GM13977 (cell line): Measurements from ENCODE around the gene ALPI.
"Not testable (repeated sequence)": the region's sequence is repeated elsewhere in the genome, so short reads cannot be mapped to it uniquely, and the experiment has no call there.

Source experiments
- DNase-seq: peaks from one replicate; pipeline ENCODE4 v3.0.0; 2012; ENCODE audit warnings: low spot score
- in situ Hi-C: fragments of 300-500 bp; cut with MboI; formaldehyde crosslinking; loops from one replicate; pipeline ENCODE4 v1.12.0; 2022; ENCODE audit warnings: low sequenced_read_pairs, low pct_unique_long_range_greater_than_20kb, mixed read lengths, inconsistent platforms; ENCODE audit not compliant: unreplicated experiment
- TF ChIP-seq, protein P1 (sequence below): IDR thresholded peaks from 2 replicates; pipeline ENCODE4 v1.5.1; 2012; ENCODE audit warnings: mild to moderate bottlenecking, control low read depth; ENCODE audit not compliant: insufficient read depth; ENCODE audit errors: extremely low read depth, missing control alignments

The ALPI gene

DNA sequence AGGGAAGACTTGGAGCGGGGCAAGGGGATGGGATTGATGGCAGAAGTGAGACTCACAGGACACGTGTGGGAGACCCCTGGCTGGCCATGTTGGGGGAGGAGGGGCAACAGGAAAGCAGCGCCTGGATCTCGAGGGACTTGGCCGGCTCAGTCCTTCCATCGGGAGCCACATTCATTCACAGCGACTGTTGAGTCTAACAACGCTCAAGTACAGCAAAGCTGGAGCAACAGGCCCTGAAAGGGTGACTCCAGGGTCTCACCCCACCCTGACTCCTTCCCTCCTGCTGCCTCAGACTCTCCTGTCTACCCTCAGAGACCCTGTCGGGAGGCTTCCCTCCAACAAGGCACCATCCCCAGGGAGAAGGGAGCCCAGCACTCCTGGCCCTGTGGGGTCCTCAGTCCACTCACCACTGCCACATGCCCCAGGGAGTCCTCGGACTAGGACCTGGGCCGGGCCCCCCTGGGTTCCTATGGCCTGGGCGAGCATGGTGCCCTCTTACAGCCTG lies 14.8 kb upstream of the ALPI start:
- in situ Hi-C loops, result no loop called here
- DNase-seq, result no peak
- TF ChIP-seq, protein P1, sequence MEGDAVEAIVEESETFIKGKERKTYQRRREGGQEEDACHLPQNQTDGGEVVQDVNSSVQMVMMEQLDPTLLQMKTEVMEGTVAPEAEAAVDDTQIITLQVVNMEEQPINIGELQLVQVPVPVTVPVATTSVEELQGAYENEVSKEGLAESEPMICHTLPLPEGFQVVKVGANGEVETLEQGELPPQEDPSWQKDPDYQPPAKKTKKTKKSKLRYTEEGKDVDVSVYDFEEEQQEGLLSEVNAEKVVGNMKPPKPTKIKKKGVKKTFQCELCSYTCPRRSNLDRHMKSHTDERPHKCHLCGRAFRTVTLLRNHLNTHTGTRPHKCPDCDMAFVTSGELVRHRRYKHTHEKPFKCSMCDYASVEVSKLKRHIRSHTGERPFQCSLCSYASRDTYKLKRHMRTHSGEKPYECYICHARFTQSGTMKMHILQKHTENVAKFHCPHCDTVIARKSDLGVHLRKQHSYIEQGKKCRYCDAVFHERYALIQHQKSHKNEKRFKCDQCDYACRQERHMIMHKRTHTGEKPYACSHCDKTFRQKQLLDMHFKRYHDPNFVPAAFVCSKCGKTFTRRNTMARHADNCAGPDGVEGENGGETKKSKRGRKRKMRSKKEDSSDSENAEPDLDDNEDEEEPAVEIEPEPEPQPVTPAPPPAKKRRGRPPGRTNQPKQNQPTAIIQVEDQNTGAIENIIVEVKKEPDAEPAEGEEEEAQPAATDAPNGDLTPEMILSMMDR, result no peak

GRCh38 chr2:232441922-232442321 lies 14.0 kb upstream of the ALPI start:
- DNase-seq, in situ Hi-C loops: not testable (repeated sequence)

- in situ Hi-C loops, DNase-seq: not testable (repeated sequence)
Measured at GRCh38 chr2:232442431-232442830, 13.5 kb upstream of the ALPI start.

DNA sequence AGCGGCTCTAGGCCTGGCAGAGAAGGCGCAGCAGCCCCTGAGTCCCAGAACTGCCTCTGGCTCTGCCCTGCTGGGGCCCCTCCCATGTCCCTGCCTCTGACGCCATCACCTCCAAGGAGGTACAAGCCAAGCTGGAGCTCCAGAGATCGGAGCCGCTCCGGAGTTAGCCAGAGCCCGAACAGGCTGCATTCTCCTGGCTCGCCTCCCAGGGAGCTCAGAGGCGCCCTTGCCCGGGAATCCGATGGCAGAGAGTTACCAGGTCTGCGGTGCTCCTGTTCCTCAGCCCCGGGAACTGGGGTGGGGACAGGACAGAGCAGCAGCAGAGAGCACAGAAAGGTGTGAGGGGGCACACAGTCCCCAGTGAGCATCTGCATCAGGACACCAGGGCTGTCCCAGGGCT lies 12.9 kb upstream of the ALPI start:
- DNase-seq, in situ Hi-C loops: not testable (repeated sequence)

- DNase-seq, in situ Hi-C loops: not testable (repeated sequence)
Measured at GRCh38 chr2:232443669-232444408, 12.1 kb upstream of the ALPI start.

DNA sequence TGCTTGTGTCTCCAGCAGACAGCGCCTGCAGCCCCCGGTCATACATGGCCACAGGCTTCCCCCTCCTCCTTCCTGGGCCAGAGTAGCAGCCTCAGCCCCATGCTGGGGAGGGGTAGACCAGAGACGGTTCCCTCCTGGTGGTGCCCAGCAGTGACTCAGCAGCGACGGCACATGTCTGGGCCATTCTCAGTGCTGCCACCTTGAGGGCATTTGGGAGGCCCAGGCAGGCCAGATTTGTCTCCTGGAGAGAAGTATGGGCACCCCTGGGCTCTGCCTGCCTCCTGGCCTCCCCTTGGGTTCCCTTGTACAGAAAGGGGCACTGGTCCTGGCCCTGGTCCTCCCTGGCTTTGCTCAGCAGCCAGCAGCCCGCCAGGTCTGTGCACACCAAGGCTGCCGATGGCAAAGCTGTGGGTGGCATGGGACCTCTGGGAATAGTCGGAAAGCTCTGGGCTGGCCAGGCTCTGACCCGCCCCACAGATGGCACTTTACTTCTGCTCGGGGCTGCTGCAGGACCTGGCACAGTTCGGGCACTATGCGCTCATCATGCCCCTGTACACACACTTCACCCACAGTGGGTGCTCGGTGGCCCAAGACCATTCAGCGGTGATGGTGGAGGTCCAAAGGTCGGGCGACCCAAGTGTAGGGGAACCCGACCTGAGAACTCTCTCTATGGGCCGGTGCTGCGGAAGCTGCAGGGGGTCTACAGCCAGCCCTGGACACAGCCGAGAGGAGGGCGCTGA lies 11.4 kb upstream of the ALPI start:
- in situ Hi-C loops, result no loop called here
- DNase-seq, result peak; percentile 77
- TF ChIP-seq, protein P1, result peak; percentile 80

DNA sequence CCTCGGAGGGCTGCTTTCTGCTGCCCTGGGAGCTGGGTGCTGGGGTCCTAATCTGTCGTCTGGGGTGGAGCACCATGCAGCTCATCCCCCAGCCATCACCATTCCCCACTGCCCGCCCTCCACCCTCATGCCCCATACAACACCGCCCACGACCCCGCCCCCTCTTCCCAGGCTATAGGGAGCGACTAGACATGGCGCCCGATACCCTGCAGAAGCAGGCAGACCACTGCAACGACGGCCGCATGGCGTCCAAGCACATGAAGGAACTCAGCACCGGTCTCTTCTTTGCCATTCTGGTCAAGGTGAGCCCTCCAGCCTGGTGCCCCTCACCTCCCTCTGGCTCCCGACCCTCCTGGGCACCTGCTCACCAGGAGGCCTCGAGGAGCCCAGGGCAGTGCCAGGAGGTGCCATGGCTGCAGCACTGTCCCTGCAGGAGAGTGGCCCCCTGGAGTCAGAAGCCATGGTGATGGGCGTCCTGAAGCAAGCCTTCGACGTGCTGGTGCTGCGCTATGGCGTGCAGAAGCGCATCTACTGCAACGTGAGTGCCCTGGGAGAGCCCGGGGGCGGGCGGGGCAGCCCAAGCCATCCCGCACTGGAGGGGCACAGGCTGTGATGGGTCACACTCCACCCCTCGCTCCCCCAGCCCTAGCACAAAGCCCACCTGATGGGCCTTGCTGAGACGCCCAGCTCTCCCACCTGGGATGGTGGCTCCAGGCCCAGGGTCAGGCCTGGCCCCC lies 10.6 kb upstream of the ALPI start:
- in situ Hi-C loops, DNase-seq: not testable (repeated sequence)

DNA sequence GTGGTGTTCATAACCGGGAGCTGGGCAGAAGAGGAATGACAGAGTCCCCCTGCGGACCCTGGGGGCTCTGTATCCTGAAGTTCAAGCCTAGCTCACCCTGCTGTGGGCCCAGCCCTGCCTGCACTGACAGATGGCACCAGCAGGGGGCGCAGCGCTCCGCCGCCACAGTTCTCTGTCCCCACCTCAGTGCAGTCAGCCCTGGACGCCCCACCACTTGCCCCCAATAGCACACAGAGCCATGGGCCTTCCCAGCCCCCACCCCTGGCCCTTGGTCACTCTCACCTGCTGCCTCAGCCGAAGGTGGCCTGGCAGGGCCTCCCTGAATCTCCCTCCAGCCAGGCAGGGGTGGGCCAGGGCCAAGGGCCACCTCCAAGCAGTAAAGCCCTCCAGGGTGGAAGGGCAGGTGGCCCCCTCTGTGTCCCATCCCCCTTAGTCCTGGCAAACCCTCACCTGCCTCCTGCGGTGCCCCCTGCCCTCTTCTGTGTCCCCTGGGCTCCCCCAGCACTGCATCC lies 9.6 kb upstream of the ALPI start:
- DNase-seq, in situ Hi-C loops: not testable (repeated sequence)

DNA sequence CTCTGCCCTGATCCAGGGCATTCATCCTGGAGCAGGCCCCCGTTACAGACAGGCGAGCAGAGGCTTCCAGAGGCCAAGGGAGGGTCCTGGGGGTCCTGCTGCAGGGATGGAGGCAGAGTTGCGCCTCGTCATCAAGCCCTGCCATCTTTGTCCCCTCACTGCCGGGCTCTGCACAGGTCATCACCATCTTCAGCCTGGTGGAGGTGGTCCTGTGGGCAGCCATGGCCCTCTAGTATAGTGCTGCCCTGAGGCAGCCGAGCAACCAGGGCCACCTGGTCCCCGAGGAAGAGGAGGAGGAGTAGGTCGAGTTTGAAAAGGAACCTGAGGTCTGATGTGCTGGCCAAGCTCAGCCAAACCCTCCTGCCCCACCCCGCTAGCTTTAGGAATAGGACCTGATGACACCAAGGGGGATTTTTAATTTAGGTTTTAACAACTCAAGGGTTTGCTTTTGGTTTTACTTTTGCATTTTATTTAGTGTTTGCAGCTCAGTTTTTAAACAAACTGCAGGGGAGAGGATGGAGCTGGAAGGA lies 8.8 kb upstream of the ALPI start:
- in situ Hi-C loops, result no loop called here
- DNase-seq, result no peak
- TF ChIP-seq, protein P1, result no peak
